Type B pancreatic cell (in vitro differentiated cells): Measurements from ENCODE around the gene EMP2. TPM values are rescaled to one million over a fixed set of nuclear protein-coding genes. Genes with fewer than 3 reads are reported as not detected.

ENCODE experiments used
- DNase-seq: peaks from one replicate; pipeline ENCODE4 v3.0.0; 2021; ENCODE audit warnings: mixed read lengths; ENCODE audit not compliant: unreplicated experiment; ENCODE audit errors: extremely low spot score
- H3K27ac Mint-ChIP-seq: 2 replicates; pipeline ENCODE4 v1.8.0; 2021; ENCODE audit warnings: mild to moderate bottlenecking, mixed read lengths
- H3K27me3 Mint-ChIP-seq: 2 replicates; pipeline ENCODE4 v1.8.0; 2021; ENCODE audit warnings: mixed read lengths
- H3K36me3 Mint-ChIP-seq: 2 replicates; pipeline ENCODE4 v1.8.0; 2021; ENCODE audit warnings: mixed read lengths
- H3K4me1 Mint-ChIP-seq: one replicate; pipeline ENCODE4 v1.8.0; 2021; ENCODE audit warnings: mixed read lengths; ENCODE audit not compliant: unreplicated experiment
- H3K4me3 Mint-ChIP-seq: 2 replicates; pipeline ENCODE4 v1.8.0; 2021; ENCODE audit warnings: mild to moderate bottlenecking, mixed read lengths
- H3K9me3 Mint-ChIP-seq: 2 replicates; pipeline ENCODE4 v1.8.0; 2021; ENCODE audit warnings: mixed read lengths
- CTCF ChIP-seq: fragments of 200-600 bp; sonication (generic); conservative IDR thresholded peaks from 2 replicates; pipeline ENCODE4 v1.5.0; 2021; ENCODE audit warnings: antibody characterized with exemption, mild to moderate bottlenecking
- total RNA-seq: library from RNA; stranded (reverse); gene quantifications from 2 replicates; pipeline ENCODE4 v1.2.1, GENCODE V29; 2021; ENCODE audit warnings: low replicate concordance

The EMP2 gene
- total RNA-seq, 1 donor from 2014 or later, result 36.3 TPM

GRCh38 chr16:10518479-10519041, 61.8 kb downstream of the EMP2 start:
- TF ChIP-seq CTCF, result no peak
- Mint-ChIP-seq H3K27ac (no peak overlapping the region), H3K9me3 (no peaks in the 10 kb centered on the region), H3K4me3 (no peak overlapping the region), H3K36me3 (no peaks in the 10 kb centered on the region), H3K27me3 (no peaks in the 10 kb centered on the region), H3K4me1 (peaks cover 5% of the 10 kb centered on the region)
- DNase-seq, result no peak

GRCh38 chr16:10517868-10518267, 62.5 kb downstream of the EMP2 start:
- H3K9me3 Mint-ChIP-seq, result no peaks in the 10 kb centered on the region
- no peaks in the 10 kb centered on the region for H3K36me3 Mint-ChIP-seq
- no peak overlapping the region for H3K27ac Mint-ChIP-seq
- H3K4me3 Mint-ChIP-seq, result no peak overlapping the region
- H3K27me3 Mint-ChIP-seq, result no peaks in the 10 kb centered on the region
- H3K4me1 Mint-ChIP-seq, result peaks cover 5% of the 10 kb centered on the region
- TF ChIP-seq CTCF, result no peak
- no peak for DNase-seq

- DNase-seq, result no peak
- Mint-ChIP-seq H3K27me3 (peaks cover 3% of the 10 kb centered on the region), H3K36me3 (no peaks in the 10 kb centered on the region), H3K27ac (no peak overlapping the region), H3K4me3 (no peak overlapping the region), H3K9me3 (no peaks in the 10 kb centered on the region), H3K4me1 (peaks cover 8% of the 10 kb centered on the region)
- peak; percentile 87 for TF ChIP-seq CTCF
Measured at GRCh38 chr16:10514369-10515055, 65.9 kb downstream of the EMP2 start.

GRCh38 chr16:10511829-10512228, 68.6 kb downstream of the EMP2 start:
- DNase-seq, result no peak
- no peak overlapping the region for H3K27ac Mint-ChIP-seq
- H3K9me3 Mint-ChIP-seq, result no peaks in the 10 kb centered on the region
- no peak for TF ChIP-seq CTCF
- H3K36me3 Mint-ChIP-seq, result no peaks in the 10 kb centered on the region
- no peak overlapping the region for H3K4me3 Mint-ChIP-seq
- H3K27me3 Mint-ChIP-seq, result peaks cover 3% of the 10 kb centered on the region
- H3K4me1 Mint-ChIP-seq, result peaks cover 10% of the 10 kb centered on the region

- H3K36me3 Mint-ChIP-seq, result no peaks in the 10 kb centered on the region
- H3K27ac Mint-ChIP-seq, result no peak overlapping the region
- DNase-seq, result no peak
- H3K4me1 Mint-ChIP-seq, result peaks cover 10% of the 10 kb centered on the region
- peaks cover 3% of the 10 kb centered on the region for H3K27me3 Mint-ChIP-seq
- no peak overlapping the region for H3K4me3 Mint-ChIP-seq
- no peak for TF ChIP-seq CTCF
- H3K9me3 Mint-ChIP-seq, result no peaks in the 10 kb centered on the region
Measured at GRCh38 chr16:10510279-10510678, 70.1 kb downstream of the EMP2 start.
